H9 (cell line): ENCODE data around the gene ENO1. TPM values are rescaled to one million over a fixed set of nuclear protein-coding genes. Genes with fewer than 3 reads are reported as not detected.
A peak's percentile ranks its signal among the peaks of the same experiment; 100 is the strongest.

ENCODE experiments used
- DNase-seq: peaks from one replicate; pipeline ENCODE4 v3.0.0-alpha.2; 2017
- H2AFZ ChIP-seq: one replicate; pipeline ENCODE4 v1.6.1; 2013; ENCODE audit warnings: mild to moderate bottlenecking, low read length, control low read depth, moderate library complexity
- H2AK5ac ChIP-seq: 2 replicates; pipeline ENCODE4 v1.6.1; 2013; ENCODE audit warnings: low read length, control low read depth, mixed read lengths; ENCODE audit not compliant: insufficient read length
- H2BK120ac ChIP-seq: one replicate; pipeline ENCODE4 v1.6.1; 2013; ENCODE audit warnings: low read depth, mild to moderate bottlenecking, low read length, control low read depth, inconsistent platforms; ENCODE audit not compliant: poor library complexity, severe bottlenecking
- H2BK12ac ChIP-seq: 2 replicates; pipeline ENCODE4 v1.6.1; 2013; ENCODE audit warnings: low read length, control low read depth, mixed read lengths, low read depth; ENCODE audit not compliant: insufficient read length
- H2BK15ac ChIP-seq: 2 replicates; pipeline ENCODE4 v1.6.1; 2013; ENCODE audit warnings: low read depth, low read length, control low read depth
- H2BK20ac ChIP-seq: one replicate; pipeline ENCODE4 v1.6.1; 2013; ENCODE audit warnings: low read depth, mild to moderate bottlenecking, low read length, control low read depth, inconsistent platforms; ENCODE audit not compliant: poor library complexity, severe bottlenecking
- H2BK5ac ChIP-seq: 2 replicates; pipeline ENCODE4 v1.6.1; 2013; ENCODE audit warnings: low read length, control low read depth, mixed read lengths; ENCODE audit not compliant: insufficient read length
- H3K14ac ChIP-seq: 2 replicates; pipeline ENCODE4 v1.6.1; 2013; ENCODE audit warnings: low read length, control low read depth; ENCODE audit not compliant: insufficient read depth
- H3K18ac ChIP-seq: 2 replicates; pipeline ENCODE4 v1.6.1; 2013; ENCODE audit warnings: low read depth, mild to moderate bottlenecking, mixed read lengths, low read length, control low read depth; ENCODE audit not compliant: insufficient read length
- H3K23ac ChIP-seq: 2 replicates; pipeline ENCODE4 v1.6.1; 2013; ENCODE audit warnings: low read length, control low read depth, mixed read lengths, low read depth; ENCODE audit not compliant: insufficient read length
- H3K23me2 ChIP-seq: 2 replicates; pipeline ENCODE4 v1.6.1; 2013; ENCODE audit warnings: low read depth, mild to moderate bottlenecking, mixed read lengths, low read length, control low read depth; ENCODE audit not compliant: insufficient read length, poor library complexity, severe bottlenecking
- H3K27ac ChIP-seq: 2 replicates; pipeline ENCODE4 v1.5.1; 2013; ENCODE audit warnings: low read length, control low read depth, mixed read lengths, low read depth; ENCODE audit not compliant: insufficient read length
- H3K27me3 ChIP-seq: 2 replicates; pipeline ENCODE4 v1.6.1; 2013; ENCODE audit warnings: low read length, control low read depth, inconsistent platforms; ENCODE audit not compliant: insufficient read depth
- H3K4ac ChIP-seq: 2 replicates; pipeline ENCODE4 v1.6.1; 2013; ENCODE audit warnings: low read depth, mild to moderate bottlenecking, control low read depth, inconsistent platforms, low read length, moderate library complexity
- H3K4me1 ChIP-seq: 2 replicates; pipeline ENCODE4 v1.6.1; 2013; ENCODE audit warnings: low read length, control low read depth, inconsistent platforms; ENCODE audit not compliant: insufficient read depth
- H3K4me2 ChIP-seq: 2 replicates; pipeline ENCODE4 v1.6.1; 2013; ENCODE audit warnings: low read length, control low read depth, mixed read lengths; ENCODE audit not compliant: insufficient read length, insufficient read depth
- H3K56ac ChIP-seq: 2 replicates; pipeline ENCODE4 v1.6.1; 2013; ENCODE audit warnings: low read depth, mild to moderate bottlenecking, mixed read lengths, low read length, control low read depth; ENCODE audit not compliant: insufficient read length
- H3K79me1 ChIP-seq: 2 replicates; pipeline ENCODE4 v1.6.1; 2013; ENCODE audit warnings: low read depth, mild to moderate bottlenecking, moderate library complexity, low read length, control low read depth, inconsistent platforms; ENCODE audit not compliant: insufficient read depth, poor library complexity, severe bottlenecking
- H3K79me2 ChIP-seq: 2 replicates; pipeline ENCODE4 v1.6.1; 2013; ENCODE audit warnings: low read length, control low read depth, inconsistent platforms; ENCODE audit not compliant: insufficient read depth
- H3K9ac ChIP-seq: 2 replicates; pipeline ENCODE4 v1.6.1; 2013; ENCODE audit warnings: low read length, control low read depth, mixed read lengths; ENCODE audit not compliant: insufficient read length; ENCODE audit errors: extremely low read depth
- H3K9me3 ChIP-seq: one replicate; pipeline ENCODE4 v1.6.1; 2013; ENCODE audit warnings: low read depth, low read length, inconsistent platforms; ENCODE audit not compliant: control insufficient read depth
- H3T11ph ChIP-seq: one replicate; pipeline ENCODE4 v1.6.1; 2013; ENCODE audit warnings: mild to moderate bottlenecking, low read length, control low read depth, inconsistent platforms
- H4K20me1 ChIP-seq: one replicate; pipeline ENCODE4 v1.6.1; 2013; ENCODE audit not compliant: control insufficient read depth, insufficient read length, insufficient read depth
- H4K5ac ChIP-seq: 2 replicates; pipeline ENCODE4 v1.6.1; 2013; ENCODE audit warnings: low read depth, mild to moderate bottlenecking, mixed read lengths, low read length, control low read depth; ENCODE audit not compliant: insufficient read length
- H4K8ac ChIP-seq: replicated peaks from 2 replicates; pipeline ENCODE4 v1.6.1; 2013; ENCODE audit warnings: low read length, control low read depth, mixed read lengths, low read depth; ENCODE audit not compliant: insufficient read length
- H4K91ac ChIP-seq: 2 replicates; pipeline ENCODE4 v1.6.1; 2013; ENCODE audit warnings: low read depth, mild to moderate bottlenecking, moderate library complexity, mixed read lengths, low read length, control low read depth; ENCODE audit not compliant: insufficient read length
- H3K27ac Mint-ChIP-seq, 3 experiments: 2 replicates in 2 of 3; 3 replicates in 1 of 3; pipeline ENCODE4 v1.8.0; 2020 to 2021; ENCODE audit warnings: mixed read lengths in 3 of 3, mild to moderate bottlenecking in 1 of 3, moderate library complexity in 1 of 3
- H3K27me3 Mint-ChIP-seq: 2 replicates; pipeline ENCODE4 v1.8.0; 2021; ENCODE audit warnings: low read depth, mild to moderate bottlenecking, moderate library complexity, mixed read lengths
- H3K36me3 Mint-ChIP-seq, 3 experiments: 2 replicates in 2 of 3; 3 replicates in 1 of 3; pipeline ENCODE4 v1.8.0; 2020 to 2021; ENCODE audit warnings: low read depth in 3 of 3, mixed read lengths in 3 of 3; ENCODE audit not compliant: insufficient read depth in 1 of 3
- H3K4me1 Mint-ChIP-seq, 2 experiments: 2 replicates each; pipeline ENCODE4 v1.8.0; 2020; ENCODE audit warnings: mixed read lengths in 2 of 2
- H3K4me3 Mint-ChIP-seq, 2 experiments: 2 replicates in 1 of 2; 3 replicates in 1 of 2; pipeline ENCODE4 v1.8.0; 2020 to 2021; ENCODE audit warnings: mild to moderate bottlenecking in 2 of 2, mixed read lengths in 2 of 2, moderate library complexity in 1 of 2
- H3K9me3 Mint-ChIP-seq, 2 experiments: 2 replicates in 1 of 2; 3 replicates in 1 of 2; pipeline ENCODE4 v1.8.0; 2020; ENCODE audit warnings: mild to moderate bottlenecking in 2 of 2, mixed read lengths in 2 of 2, moderate library complexity in 1 of 2
- CTCF ChIP-seq: fragments of 200-600 bp; sonication (generic); conservative IDR thresholded peaks from 3 replicates; pipeline ENCODE4 v1.8.0; 2021; ENCODE audit warnings: antibody characterized with exemption, mild to moderate bottlenecking
- WGBS: extraction: QIAGEN DNeasy Blood & Tissue Kit; methylation state at CpG from one replicate; pipeline ENCODE4 v1.1.7; 2013; ENCODE audit warnings: missing lambda C conversion rate, low lambda C conversion rate, mixed read lengths; ENCODE audit not compliant: insufficient read length; ENCODE audit errors: extremely low coverage; 5-methylcytosine and 5-hydroxymethylcytosine counted together
- total RNA-seq: library from RNA; stranded (reverse); gene quantifications from 2 replicates; pipeline ENCODE4 v1.2.1, GENCODE V29; 2021

Gene ENO1
- total RNA-seq, 1 experiment from 2014 or later = 1,781 TPM

GRCh38 chr1:8863138-8863537 is 15.3 kb downstream of the ENO1 start:
- peaks cover 83 to 97% (median 96%) of the 10 kb centered on the region in 3 experiments for H3K36me3 Mint-ChIP-seq
- DNase-seq = no peak

More at GRCh38 chr1:8863138-8863537, 15.3 kb downstream of the ENO1 start:
- no peak overlapping the region for H3K27ac ChIP-seq
- no peak overlapping the region for H3K14ac ChIP-seq
- no peak overlapping the region for H3K18ac ChIP-seq
- no peak overlapping the region for H2AFZ ChIP-seq
- H3K23me2 ChIP-seq = no peaks in the 10 kb centered on the region
- H3K27me3 ChIP-seq = no peaks in the 10 kb centered on the region
- H3K23ac ChIP-seq = no peak overlapping the region
- no peak overlapping the region for H3K4ac ChIP-seq
- no peaks in the 10 kb centered on the region for H3K4me1 ChIP-seq
- H4K20me1 ChIP-seq = no peaks in the 10 kb centered on the region
- no peak overlapping the region for H4K8ac ChIP-seq
- peaks cover 33 to 59% of the 10 kb centered on the region in 2 experiments for H3K4me1 Mint-ChIP-seq
- H2AK5ac ChIP-seq = no peak overlapping the region
- no peaks in the 10 kb centered on the region for H3K79me2 ChIP-seq
- H3K9ac ChIP-seq = no peak overlapping the region
- H2BK5ac ChIP-seq = no peak overlapping the region
- H3K4me2 ChIP-seq = no peak overlapping the region
- H3K9me3 Mint-ChIP-seq = no peaks in the 10 kb centered on the region
- H2BK15ac ChIP-seq = no peak overlapping the region
- H3K79me1 ChIP-seq = no peaks in the 10 kb centered on the region
- no peak overlapping the region for H4K5ac ChIP-seq
- H3K4me3 Mint-ChIP-seq = no peak overlapping the region
- H3K9me3 ChIP-seq = no peaks in the 10 kb centered on the region
- H4K91ac ChIP-seq = no peak overlapping the region
- H3K27me3 Mint-ChIP-seq = no peaks in the 10 kb centered on the region; the same call in 1 of the 2 replicates
- H3T11ph ChIP-seq = no peak overlapping the region
- no peak overlapping the region for H2BK120ac ChIP-seq
- no peak overlapping the region for H2BK20ac ChIP-seq
- no peak for TF ChIP-seq CTCF
- no peak overlapping the region for H2BK12ac ChIP-seq
- peak overlapping the region; percentile 61 to 88 (median 80); a peak in 4 of 7 replicates for H3K27ac Mint-ChIP-seq
- H3K56ac ChIP-seq = no peak overlapping the region
- no CpG with 5 or more reads among the region's 7 CpGs for WGBS
